Chondrocyte (in vitro differentiated cells): ENCODE measurements around the gene EFNB1. TPM values are rescaled to one million over a fixed set of nuclear protein-coding genes. Genes with fewer than 3 reads are reported as not detected.

Experiments used
- DNase-seq: peaks from one replicate; pipeline ENCODE4 v3.0.0; 2021; ENCODE audit warnings: mixed read lengths, low spot score
- H3K27ac Mint-ChIP-seq: one replicate; pipeline ENCODE4 v1.8.0; 2021; ENCODE audit warnings: mild to moderate bottlenecking, moderate library complexity, mixed read lengths; ENCODE audit not compliant: unreplicated experiment
- H3K27me3 Mint-ChIP-seq: 2 replicates; pipeline ENCODE4 v1.8.0; 2021; ENCODE audit warnings: low read depth, mixed read lengths
- H3K36me3 Mint-ChIP-seq: 2 replicates; pipeline ENCODE4 v1.8.0; 2021; ENCODE audit warnings: low read depth, mixed read lengths
- H3K4me1 Mint-ChIP-seq: 2 replicates; pipeline ENCODE4 v1.8.0; 2021; ENCODE audit warnings: low read depth, mild to moderate bottlenecking, mixed read lengths
- H3K4me3 Mint-ChIP-seq: one replicate; pipeline ENCODE4 v1.8.0; 2021; ENCODE audit warnings: mild to moderate bottlenecking, moderate library complexity, mixed read lengths; ENCODE audit not compliant: unreplicated experiment
- H3K9me3 Mint-ChIP-seq: 2 replicates; pipeline ENCODE4 v1.8.0; 2021; ENCODE audit warnings: low read depth, mixed read lengths
- CTCF ChIP-seq: fragments of 200-600 bp; sonication (generic); IDR thresholded peaks from 2 replicates; pipeline ENCODE4 v1.5.0; 2021; ENCODE audit warnings: antibody characterized with exemption, mild to moderate bottlenecking, moderate library complexity
- total RNA-seq: library from RNA; stranded (reverse); gene quantifications from 3 replicates; pipeline ENCODE4 v1.2.1, GENCODE V29; 2021

Gene EFNB1
- total RNA-seq, 1 donor from 2014 or later, result 32.9 TPM

DNA sequence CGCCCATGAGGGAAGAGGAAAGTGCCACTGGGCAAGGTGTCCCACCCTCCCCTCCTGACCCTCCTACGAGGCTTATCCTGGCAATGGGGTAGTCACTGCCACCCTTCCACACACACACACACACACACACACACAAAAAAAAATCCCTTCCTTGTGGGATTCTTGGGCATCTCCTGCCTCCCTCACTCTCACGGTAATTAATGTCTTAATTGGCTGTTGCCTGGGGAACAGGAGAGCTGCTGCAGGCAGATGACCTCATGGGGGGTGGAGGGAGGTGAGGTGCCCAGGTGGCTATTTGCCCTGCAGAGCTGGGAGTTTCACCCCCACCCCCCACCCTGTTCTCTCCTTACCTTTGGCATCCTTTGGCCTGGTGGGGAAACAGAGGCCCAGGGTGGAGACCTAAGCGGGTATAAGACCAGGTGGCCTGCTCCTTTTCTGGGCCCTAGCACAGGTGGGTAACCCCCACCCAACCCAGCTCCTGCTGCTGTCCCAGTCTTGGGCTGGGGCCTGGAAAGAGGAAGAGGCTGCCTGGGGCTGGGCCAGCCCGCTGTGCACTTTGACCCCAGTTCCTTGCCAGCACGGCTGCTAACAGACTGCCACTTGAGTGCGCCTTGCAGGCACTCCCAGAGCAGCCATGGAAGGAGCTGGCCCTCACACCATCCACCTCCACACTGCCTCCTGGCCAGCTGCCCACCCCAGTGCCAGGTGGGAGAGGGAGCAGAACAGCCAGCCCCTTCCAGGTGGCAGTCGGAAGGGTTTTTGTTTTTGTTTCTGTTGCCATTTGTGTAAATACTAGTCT, 12.6 kb downstream of the EFNB1 start:
- H3K36me3 Mint-ChIP-seq, result no peaks in the 10 kb centered on the region
- peaks cover 9% of the 10 kb centered on the region for H3K4me1 Mint-ChIP-seq
- H3K27ac Mint-ChIP-seq, result no peak overlapping the region
- no peaks in the 10 kb centered on the region for H3K9me3 Mint-ChIP-seq
- no peak for TF ChIP-seq CTCF
- DNase-seq, result no peak
- H3K4me3 Mint-ChIP-seq, result no peak overlapping the region
- no peaks in the 10 kb centered on the region for H3K27me3 Mint-ChIP-seq

GRCh38 chrX:68842351-68842750, 13.5 kb downstream of the EFNB1 start:
- no peaks in the 10 kb centered on the region for H3K27me3 Mint-ChIP-seq
- TF ChIP-seq CTCF, result no peak
- H3K9me3 Mint-ChIP-seq, result no peaks in the 10 kb centered on the region

DNA sequence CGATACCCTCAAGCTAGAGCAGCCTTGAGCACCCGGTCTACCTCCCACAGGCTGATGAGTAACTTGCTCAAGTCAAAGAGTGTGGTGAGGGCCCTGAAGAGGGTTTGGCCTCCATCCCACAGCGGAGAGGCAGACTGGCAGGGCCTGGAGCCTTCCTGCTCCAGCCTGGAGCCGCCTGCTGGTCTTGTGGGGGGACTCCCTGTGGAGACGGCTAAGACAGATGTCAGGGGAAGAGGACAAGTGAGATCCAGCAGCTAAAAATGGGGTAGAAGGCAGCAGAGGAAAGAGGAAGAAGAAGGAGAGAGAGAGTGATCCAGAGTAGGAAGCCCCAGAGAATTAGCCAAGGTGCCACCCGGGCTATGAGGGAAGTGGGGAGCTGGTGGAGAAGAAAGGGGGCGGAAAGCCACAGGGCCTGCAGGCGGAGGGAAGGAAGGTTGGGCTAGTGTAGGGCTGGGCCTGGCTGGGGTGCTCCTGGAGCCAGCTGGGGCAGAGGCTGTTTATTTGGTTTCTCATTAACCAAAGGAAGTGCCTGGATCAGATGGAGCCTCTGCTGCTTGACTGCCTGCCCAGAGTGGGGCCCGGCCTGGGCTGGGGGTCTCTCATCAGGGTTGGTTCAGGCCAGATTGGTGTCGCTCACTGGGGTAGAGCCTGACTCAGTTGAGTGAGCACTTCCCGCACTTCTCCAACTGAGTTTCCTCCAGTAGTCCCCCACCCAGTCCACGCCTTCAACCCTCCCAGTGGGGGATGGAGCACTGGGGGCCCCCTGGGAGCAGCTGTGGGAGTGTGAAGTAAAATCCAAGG, 14.2 kb downstream of the EFNB1 start:
- H3K9me3 Mint-ChIP-seq, result no peaks in the 10 kb centered on the region

More at GRCh38 chrX:68842351-68842750, 13.5 kb downstream of the EFNB1 start:
- H3K4me3 Mint-ChIP-seq, result no peak overlapping the region
- peak overlapping the region; percentile 63 for H3K27ac Mint-ChIP-seq
- no peaks in the 10 kb centered on the region for H3K36me3 Mint-ChIP-seq
- H3K4me1 Mint-ChIP-seq, result peaks cover 15% of the 10 kb centered on the region
- no peak for DNase-seq

DNA sequence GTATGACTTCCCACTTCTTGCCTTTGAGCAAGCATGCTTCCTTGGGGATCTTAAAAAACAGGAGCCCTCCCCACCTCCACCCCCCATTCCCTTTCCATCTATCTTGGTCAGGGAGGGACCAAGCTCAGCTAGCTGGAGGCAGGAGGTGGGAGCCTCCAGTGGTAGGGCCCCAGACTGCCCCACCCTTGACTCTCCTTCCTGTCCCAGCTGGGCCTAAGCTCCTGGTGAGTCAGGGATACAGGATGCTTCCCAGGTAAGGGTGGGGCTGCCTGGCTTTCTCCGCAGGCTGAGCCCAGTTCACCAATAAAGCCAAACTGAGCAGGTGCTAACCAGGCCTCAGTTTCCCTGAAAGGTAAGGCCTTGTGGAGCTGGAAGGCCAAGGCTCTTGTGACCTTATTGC, 15.2 kb downstream of the EFNB1 start:
- H3K27me3 Mint-ChIP-seq, result no peaks in the 10 kb centered on the region
- no peak for TF ChIP-seq CTCF
- no peaks in the 10 kb centered on the region for H3K36me3 Mint-ChIP-seq
- peaks cover 15% of the 10 kb centered on the region for H3K4me1 Mint-ChIP-seq
- peak; percentile 51 for DNase-seq
- H3K4me3 Mint-ChIP-seq, result no peak overlapping the region
- H3K9me3 Mint-ChIP-seq, result no peaks in the 10 kb centered on the region
- no peak overlapping the region for H3K27ac Mint-ChIP-seq

More for the DNA sequence above, 14.2 kb downstream of the EFNB1 start:
- peaks cover 15% of the 10 kb centered on the region for H3K4me1 Mint-ChIP-seq
- H3K27ac Mint-ChIP-seq, result peak overlapping the region; percentile 13
- TF ChIP-seq CTCF, result no peak
- H3K4me3 Mint-ChIP-seq, result no peak overlapping the region
- H3K36me3 Mint-ChIP-seq, result no peaks in the 10 kb centered on the region
- no peak for DNase-seq
- H3K27me3 Mint-ChIP-seq, result no peaks in the 10 kb centered on the region

DNA sequence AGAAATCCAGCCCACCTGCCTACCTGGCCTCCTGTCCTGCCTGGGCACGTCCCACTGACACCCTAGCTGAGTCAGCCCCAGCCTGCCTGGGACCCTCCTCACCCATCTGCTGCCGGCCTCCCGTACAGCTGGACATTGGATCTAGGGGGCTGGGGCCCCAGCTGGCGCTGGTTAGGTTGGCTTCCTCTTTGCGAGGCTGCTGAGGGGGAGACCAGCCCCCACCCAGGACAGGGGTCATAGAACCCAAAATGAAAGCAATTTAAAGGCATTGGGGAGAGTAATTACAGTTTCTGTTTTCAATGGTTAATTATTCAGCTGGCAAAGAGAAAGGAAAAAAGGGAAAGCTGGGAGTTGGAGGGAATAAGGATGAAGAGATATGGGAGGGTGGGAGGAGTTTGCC, 15.8 kb downstream of the EFNB1 start:
- DNase-seq, result no peak
- Mint-ChIP-seq H3K9me3 (no peaks in the 10 kb centered on the region), H3K27me3 (no peaks in the 10 kb centered on the region), H3K4me3 (no peak overlapping the region), H3K4me1 (peaks cover 15% of the 10 kb centered on the region), H3K36me3 (no peaks in the 10 kb centered on the region), H3K27ac (no peak overlapping the region)
- TF ChIP-seq CTCF, result no peak
